Epithelial cell of proximal tubule (primary cell): ENCODE results near the gene BBS9. TPM values are rescaled to one million over a fixed set of nuclear protein-coding genes. Genes with fewer than 3 reads are reported as not detected.

Experiments
- DNase-seq: peaks from one replicate; pipeline ENCODE4 v3.0.0-alpha.2; 2011; ENCODE audit warnings: low read depth
- H3K4me3 ChIP-seq: 2 replicates; pipeline ENCODE4 v1.5.1; 2011; ENCODE audit warnings: low read depth, mild to moderate bottlenecking, low read length
- total RNA-seq: library from RNA; depleted of rRNA; stranded (reverse); fragments of >200 nt; gene quantifications from 2 replicates; pipeline ENCODE4 v1.2.3, GENCODE V29; 2015
- TF ChIP-seq, protein P1 (sequence below): conservative IDR thresholded peaks from 2 replicates; pipeline ENCODE4 v1.5.1; 2012; ENCODE audit warnings: low read depth, mild to moderate bottlenecking, low read length

BBS9 gene
- total RNA-seq, 1 donor from 2014 or later = 4.4 TPM

DNA sequence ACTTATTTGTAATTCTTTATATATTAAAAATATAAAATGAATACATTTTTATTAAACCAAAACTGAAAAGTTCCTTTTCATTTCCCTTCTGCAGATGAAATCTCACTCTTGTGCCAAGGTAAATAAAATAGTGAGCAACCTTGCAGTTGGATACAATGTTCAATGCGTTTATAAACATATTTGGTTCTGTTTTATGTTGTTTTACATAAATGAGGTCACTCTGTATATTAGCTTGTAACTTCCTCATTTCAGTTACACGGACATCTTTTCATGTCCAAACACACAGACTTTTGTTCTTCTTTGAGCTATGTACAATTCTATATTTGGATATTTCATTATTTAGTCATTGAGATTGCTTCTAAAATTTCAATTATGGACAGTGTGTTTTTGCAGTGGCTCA is 107.7 kb downstream of the BBS9 start:
- H3K4me3 ChIP-seq = no peak overlapping the region
- DNase-seq = no peak
- TF ChIP-seq, protein P1, sequence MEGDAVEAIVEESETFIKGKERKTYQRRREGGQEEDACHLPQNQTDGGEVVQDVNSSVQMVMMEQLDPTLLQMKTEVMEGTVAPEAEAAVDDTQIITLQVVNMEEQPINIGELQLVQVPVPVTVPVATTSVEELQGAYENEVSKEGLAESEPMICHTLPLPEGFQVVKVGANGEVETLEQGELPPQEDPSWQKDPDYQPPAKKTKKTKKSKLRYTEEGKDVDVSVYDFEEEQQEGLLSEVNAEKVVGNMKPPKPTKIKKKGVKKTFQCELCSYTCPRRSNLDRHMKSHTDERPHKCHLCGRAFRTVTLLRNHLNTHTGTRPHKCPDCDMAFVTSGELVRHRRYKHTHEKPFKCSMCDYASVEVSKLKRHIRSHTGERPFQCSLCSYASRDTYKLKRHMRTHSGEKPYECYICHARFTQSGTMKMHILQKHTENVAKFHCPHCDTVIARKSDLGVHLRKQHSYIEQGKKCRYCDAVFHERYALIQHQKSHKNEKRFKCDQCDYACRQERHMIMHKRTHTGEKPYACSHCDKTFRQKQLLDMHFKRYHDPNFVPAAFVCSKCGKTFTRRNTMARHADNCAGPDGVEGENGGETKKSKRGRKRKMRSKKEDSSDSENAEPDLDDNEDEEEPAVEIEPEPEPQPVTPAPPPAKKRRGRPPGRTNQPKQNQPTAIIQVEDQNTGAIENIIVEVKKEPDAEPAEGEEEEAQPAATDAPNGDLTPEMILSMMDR = no peak

DNA sequence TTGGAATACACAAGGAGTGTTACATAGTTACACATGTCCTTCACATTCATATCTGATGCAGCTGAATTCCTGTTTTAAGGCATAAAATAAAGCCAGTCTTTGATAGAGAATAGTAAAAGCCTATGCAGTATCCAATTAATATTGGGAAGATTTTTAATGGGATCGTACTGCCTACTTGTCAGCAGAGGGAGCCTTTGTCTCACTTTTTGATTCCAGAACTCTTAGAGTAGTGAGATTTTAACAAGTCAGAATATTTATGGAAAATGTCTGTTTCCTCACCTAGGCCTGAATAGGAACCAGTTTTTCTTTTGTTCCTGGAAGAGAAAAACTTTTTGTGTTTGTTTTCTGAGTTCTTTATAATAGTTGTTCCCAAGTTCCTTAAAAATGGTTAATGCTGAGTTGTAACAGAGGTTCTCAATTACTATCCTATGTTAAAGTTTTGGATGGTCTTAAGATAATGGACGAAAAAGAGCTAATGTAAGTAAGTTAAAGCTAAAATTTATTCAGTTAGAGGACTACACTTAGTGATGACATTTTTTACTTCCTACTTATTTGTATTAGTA is 114.0 kb downstream of the BBS9 start:
- TF ChIP-seq, protein P1 = peak; percentile 77
- peak; percentile 26 for DNase-seq
- no peak overlapping the region for H3K4me3 ChIP-seq

DNA sequence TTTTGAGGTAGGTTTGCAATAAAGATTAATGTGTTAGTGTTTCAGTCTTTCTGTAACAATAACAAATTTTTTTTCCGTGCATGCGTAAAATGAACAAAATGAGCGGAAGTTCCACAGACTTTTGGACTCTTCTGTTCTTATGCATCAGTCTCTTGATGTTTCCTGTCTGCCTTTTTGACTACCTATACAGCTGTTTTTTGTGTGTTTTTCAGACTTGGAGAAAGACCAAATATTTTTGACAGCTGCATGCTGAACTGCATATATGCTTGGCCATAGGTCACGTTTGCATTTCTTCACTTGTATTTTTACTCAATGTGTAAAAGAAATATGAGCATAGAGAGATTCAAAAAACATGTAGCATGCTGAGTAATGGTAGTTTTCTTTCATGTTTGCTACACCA is 119.3 kb downstream of the BBS9 start:
- DNase-seq = no peak
- TF ChIP-seq, protein P1 = no peak

DNA sequence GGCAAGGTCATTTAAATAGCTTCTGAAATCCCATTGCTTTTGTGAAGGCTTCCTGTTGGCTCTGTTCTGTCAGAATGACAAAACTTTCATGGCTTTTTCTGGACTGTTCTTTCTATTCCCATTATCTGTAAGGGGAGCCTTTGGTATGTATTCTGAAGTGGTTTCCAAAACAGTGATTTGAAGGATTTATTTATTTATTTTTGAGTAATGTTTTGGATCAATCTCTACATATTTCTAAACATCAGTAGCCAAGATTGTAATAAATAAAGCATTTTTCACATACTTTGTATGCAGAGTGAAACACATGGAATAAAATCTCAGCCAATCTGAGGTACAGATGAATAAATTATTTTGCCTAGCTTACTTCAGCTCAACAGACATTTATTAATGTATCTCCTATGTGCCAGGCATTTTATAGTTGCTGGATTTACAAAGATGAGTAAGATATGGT is 121.1 kb downstream of the BBS9 start:
- TF ChIP-seq, protein P1 = no peak

More for the DNA sequence above, 119.3 kb downstream of the BBS9 start:
- H3K4me3 ChIP-seq = no peak overlapping the region

DNA sequence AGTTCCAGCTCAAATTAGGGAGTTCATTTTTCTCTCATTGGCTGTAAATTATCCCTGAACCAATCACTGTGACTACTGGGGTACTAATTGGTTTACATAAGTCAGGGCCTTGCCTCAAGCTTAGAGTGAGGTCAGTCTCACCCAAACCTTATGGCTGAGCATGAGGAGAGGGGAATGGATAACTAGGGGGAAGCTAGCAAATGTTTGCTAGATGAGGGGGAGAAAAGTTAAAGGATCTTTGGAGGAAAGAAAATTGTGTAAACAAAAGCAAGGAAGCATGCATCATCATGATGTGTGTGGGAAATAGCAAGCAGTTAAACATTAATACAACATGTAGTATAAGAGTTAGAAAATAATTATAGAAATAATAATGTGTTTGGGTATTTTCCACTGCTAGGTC is 121.9 kb downstream of the BBS9 start:
- peak; percentile 56 for DNase-seq
- TF ChIP-seq, protein P1 = no peak

More for the DNA sequence above, 121.1 kb downstream of the BBS9 start:
- no peak overlapping the region for H3K4me3 ChIP-seq
- no peak for DNase-seq

DNA sequence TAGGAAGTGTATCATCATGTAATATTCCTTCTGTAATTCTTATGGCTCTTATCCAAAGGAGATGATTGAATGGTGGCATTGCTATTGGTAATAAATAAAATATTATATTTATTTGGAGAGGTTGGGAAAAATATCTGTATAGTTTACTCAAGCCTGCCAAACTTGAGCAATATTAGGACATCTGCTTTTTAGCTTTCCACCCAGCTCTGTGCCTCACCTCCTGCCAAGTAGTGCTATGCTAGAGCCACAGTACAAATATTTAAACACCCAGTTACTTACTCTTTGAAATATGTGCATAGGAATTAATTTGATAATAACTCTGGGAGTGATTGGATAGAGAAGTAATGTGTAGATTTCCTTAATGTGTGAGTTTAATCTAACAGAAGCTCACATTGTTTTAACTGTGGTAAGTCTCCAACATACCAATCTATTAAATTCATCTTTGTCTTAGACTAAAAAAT is 129.2 kb downstream of the BBS9 start:
- DNase-seq = no peak
- no peak overlapping the region for H3K4me3 ChIP-seq
- TF ChIP-seq, protein P1 = no peak

More for the DNA sequence above, 121.9 kb downstream of the BBS9 start:
- no peak overlapping the region for H3K4me3 ChIP-seq

DNA sequence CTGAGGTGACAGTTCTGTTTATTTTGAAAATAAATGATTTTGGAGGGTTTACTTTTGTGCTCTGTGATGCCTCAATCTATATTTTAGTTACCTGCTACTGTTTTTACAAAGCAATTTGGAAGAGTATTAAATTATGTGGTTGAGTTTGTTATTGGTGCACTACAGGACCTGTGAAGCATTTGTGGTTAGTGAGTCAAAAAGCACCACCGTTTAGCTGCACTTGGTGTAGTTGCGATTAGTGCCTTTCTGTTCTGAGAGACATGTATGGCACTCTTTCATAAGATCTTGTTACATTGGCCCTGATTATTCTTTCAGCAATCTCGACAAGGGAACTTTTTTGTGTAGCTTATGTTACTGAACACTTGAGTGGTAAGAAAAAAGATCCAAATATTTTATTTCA is 132.2 kb downstream of the BBS9 start:
- TF ChIP-seq, protein P1 = no peak
- H3K4me3 ChIP-seq = no peak overlapping the region
- DNase-seq = no peak
